RWPE1 (cell line): Measurements from ENCODE around the gene RASL12.

Source experiments
- CTCF ChIA-PET: fragments of 350-600 bp; sonication (Branson Sonifier 250); formaldehyde crosslinking; extraction: SDS; loops from one replicate; lab custom pipeline; 2021; lab: Yijun Ruan, JAX
- POLR2A ChIA-PET: fragments of 400-600 bp; formaldehyde crosslinking; extraction: SDS; loops from one replicate; lab custom pipeline; 2020; ENCODE audit warnings: antibody characterized with exemption; ENCODE audit not compliant: low non-redundant PET; lab: Yijun Ruan, JAX
- DNase-seq: peaks from one replicate; pipeline ENCODE4 v3.0.0; 2012; ENCODE audit warnings: low spot score
- H3K27ac ChIP-seq: fragments of 450-650 bp; 2 replicates; pipeline ENCODE4 v1.5.1; 2017
- CTCF ChIP-seq: fragments of 450-650 bp; conservative IDR thresholded peaks from 2 replicates; pipeline ENCODE4 v1.5.1; 2017; ENCODE audit warnings: low read depth, mild to moderate bottlenecking

Gene RASL12

GRCh38 chr15:65072617-65073016 is 4.8 kb upstream of the RASL12 start:
- DNase-seq = no peak
- ChIA-PET CTCF (interaction anchor here (1.0 kb wide), 1 partner anchor 18 kb away, joined by 3 read pairs; no protein-coding TSS in a partner anchor), POLR2A (no interaction called here)
- no peak overlapping the region for H3K27ac ChIP-seq
- no peak for TF ChIP-seq CTCF

- POLR2A ChIA-PET = no interaction called here
- H3K27ac ChIP-seq = no peak overlapping the region
- CTCF ChIA-PET = interaction anchor here (1.0 kb wide), 1 partner anchor 18 kb away, joined by 3 read pairs; no protein-coding TSS in a partner anchor
- TF ChIP-seq CTCF = no peak
- no peak for DNase-seq
Measured at GRCh38 chr15:65072027-65072426, 4.2 kb upstream of the RASL12 start.

- CTCF ChIA-PET = interaction anchor here (0.7 kb wide), 1 partner anchor 646 kb away, joined by 3 read pairs; no protein-coding TSS in a partner anchor
- no peak for DNase-seq
- TF ChIP-seq CTCF = no peak
- POLR2A ChIA-PET = no interaction called here
- no peak overlapping the region for H3K27ac ChIP-seq
Measured at GRCh38 chr15:65071381-65071811, 3.6 kb upstream of the RASL12 start.

- no peak overlapping the region for H3K27ac ChIP-seq
- DNase-seq = no peak
- POLR2A ChIA-PET = interaction anchor here (0.6 kb wide), 2 partner anchors 9 to 124 kb away, joined by 3 read pairs; no protein-coding TSS in a partner anchor
- no peak for TF ChIP-seq CTCF
- CTCF ChIA-PET = interaction anchor here (1.2 kb wide), 1 partner anchor 36 kb away, joined by 5 read pairs; no protein-coding TSS in a partner anchor
Measured at GRCh38 chr15:65069779-65070546, 2.2 kb upstream of the RASL12 start.

GRCh38 chr15:65069179-65069578 is 1.4 kb upstream of the RASL12 start:
- no peak for DNase-seq
- no peak overlapping the region for H3K27ac ChIP-seq
- POLR2A ChIA-PET = interaction anchor here (0.6 kb wide), 1 partner anchor 8 kb away, joined by 3 read pairs; no protein-coding TSS in a partner anchor
- CTCF ChIA-PET = interaction anchor here (1.2 kb wide), 1 partner anchor 35 kb away, joined by 5 read pairs; no protein-coding TSS in a partner anchor
- no peak for TF ChIP-seq CTCF

- no peak for DNase-seq
- no peak for TF ChIP-seq CTCF
- no peak overlapping the region for H3K27ac ChIP-seq
- ChIA-PET POLR2A (no interaction called here), CTCF (interaction anchor here (1.0 kb wide), 1 partner anchor 17 kb away, joined by 3 read pairs; no protein-coding TSS in a partner anchor)
Measured at GRCh38 chr15:65068403-65068788, 605 bp upstream of the RASL12 start.
